Smooth muscle cell (in vitro differentiated cells): ENCODE data around the gene IER5. TPM values are rescaled to one million over a fixed set of nuclear protein-coding genes. Genes with fewer than 3 reads are reported as not detected.
A peak's percentile ranks its signal among the peaks of the same experiment; 100 is the strongest.

ENCODE experiments used
- DNase-seq: peaks from one replicate; lab custom pipeline; 2025; ENCODE audit not compliant: unreplicated experiment; lab: John Stamatoyannopoulos, UW
- H2AFZ ChIP-seq: fragments of 200-600 bp; sonication (generic); 2 replicates; pipeline ENCODE4 v1.6.0; 2016; ENCODE audit warnings: antibody characterized with exemption, low read depth, mild to moderate bottlenecking
- H3F3A ChIP-seq: fragments of 200-600 bp; sonication (generic); 2 replicates; pipeline ENCODE4 v1.6.0; 2017; ENCODE audit warnings: antibody characterized with exemption, low read depth
- H3K27ac ChIP-seq: fragments of 200-600 bp; sonication (generic); 2 replicates; pipeline ENCODE4 v1.5.1; 2016; ENCODE audit warnings: low read depth, mild to moderate bottlenecking
- H3K27me3 ChIP-seq: fragments of 200-600 bp; sonication (generic); 2 replicates; pipeline ENCODE4 v1.6.1; 2016; ENCODE audit warnings: low read depth, mild to moderate bottlenecking
- H3K36me3 ChIP-seq: fragments of 200-600 bp; sonication (generic); 2 replicates; pipeline ENCODE4 v1.5.1; 2016; ENCODE audit warnings: low read depth
- H3K4me1 ChIP-seq: fragments of 200-600 bp; sonication (generic); 2 replicates; pipeline ENCODE4 v1.5.1; 2016; ENCODE audit warnings: low read depth
- H3K4me2 ChIP-seq: fragments of 200-600 bp; sonication (generic); 2 replicates; pipeline ENCODE4 v1.6.0; 2016; ENCODE audit warnings: mild to moderate bottlenecking
- H3K4me3 ChIP-seq: fragments of 200-600 bp; sonication (generic); 2 replicates; pipeline ENCODE4 v1.5.1; 2016; ENCODE audit warnings: mild to moderate bottlenecking
- H3K79me2 ChIP-seq: fragments of 200-600 bp; sonication (generic); 2 replicates; pipeline ENCODE4 v1.6.0; 2016; ENCODE audit warnings: low read depth, mild to moderate bottlenecking
- H3K9ac ChIP-seq: fragments of 200-600 bp; sonication (generic); 2 replicates; pipeline ENCODE4 v1.6.0; 2016; ENCODE audit warnings: low read depth
- H3K9me3 ChIP-seq: fragments of 200-600 bp; sonication (generic); replicated peaks from 2 replicates; pipeline ENCODE4 v1.5.1; 2016; ENCODE audit warnings: low read depth
- H4K20me1 ChIP-seq: fragments of 200-600 bp; sonication (generic); 2 replicates; pipeline ENCODE4 v1.6.0; 2016; ENCODE audit warnings: low read depth
- CTCF ChIP-seq: fragments of 200-600 bp; sonication (generic); IDR thresholded peaks from 2 replicates; pipeline ENCODE4 v1.5.1; 2017; ENCODE audit warnings: borderline replicate concordance, mild to moderate bottlenecking, antibody characterized with exemption; ENCODE audit not compliant: insufficient read depth, poor library complexity, severe bottlenecking
- WGBS: methylation state at CpG from one replicate; pipeline ENCODE4 v1.1.7; 2016; ENCODE audit warnings: low lambda C conversion rate; 5-methylcytosine and 5-hydroxymethylcytosine counted together
- polyA plus RNA-seq: library from polyadenylated mRNA; unstranded; fragments of >200 nt; fragmentation: Nextera tagmentation; extraction: Ambion mirVana; gene quantifications from 2 replicates; pipeline ENCODE4 v1.2.1, GENCODE V29; 2016
- total RNA-seq: library from RNA; depleted of rRNA; stranded (reverse); fragments of >200 nt; gene quantifications from 2 replicates; pipeline ENCODE4 v1.2.3, GENCODE V29; 2014

IER5 gene
- total and polyA plus RNA-seq, 2 experiments from 2014 or later = 35.1 to 39.9 TPM

DNA sequence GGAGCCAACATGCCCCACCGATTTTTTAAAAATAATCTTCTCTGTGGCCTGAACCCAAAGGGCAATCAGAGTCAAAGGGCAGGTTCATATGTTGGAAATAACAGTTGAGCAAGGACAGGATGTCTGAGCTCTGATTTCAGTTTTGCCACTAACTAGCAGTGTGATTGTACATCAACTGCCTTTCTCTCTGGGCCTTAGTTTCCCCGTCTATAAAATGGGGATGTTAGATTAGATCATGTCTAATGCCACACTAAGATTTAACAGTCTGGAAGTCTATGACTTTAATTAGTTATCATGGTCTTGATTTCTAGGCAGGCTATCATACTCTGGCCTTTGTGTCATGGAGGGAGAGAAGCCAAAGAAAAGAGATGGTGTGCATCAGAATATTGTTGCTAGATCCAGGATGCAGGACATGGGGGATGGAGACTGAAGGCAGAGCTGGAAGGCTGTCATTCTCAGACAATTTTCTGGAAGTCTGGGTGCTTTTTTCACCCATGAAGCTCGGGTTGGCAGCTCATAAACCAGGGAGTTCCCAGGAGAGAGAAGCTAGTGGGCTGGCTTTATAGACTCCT, 28.4 kb downstream of the IER5 start:
- no peak overlapping the region for H3K9ac ChIP-seq
- peak overlapping the region; percentile 76 for H3K27ac ChIP-seq

DNA sequence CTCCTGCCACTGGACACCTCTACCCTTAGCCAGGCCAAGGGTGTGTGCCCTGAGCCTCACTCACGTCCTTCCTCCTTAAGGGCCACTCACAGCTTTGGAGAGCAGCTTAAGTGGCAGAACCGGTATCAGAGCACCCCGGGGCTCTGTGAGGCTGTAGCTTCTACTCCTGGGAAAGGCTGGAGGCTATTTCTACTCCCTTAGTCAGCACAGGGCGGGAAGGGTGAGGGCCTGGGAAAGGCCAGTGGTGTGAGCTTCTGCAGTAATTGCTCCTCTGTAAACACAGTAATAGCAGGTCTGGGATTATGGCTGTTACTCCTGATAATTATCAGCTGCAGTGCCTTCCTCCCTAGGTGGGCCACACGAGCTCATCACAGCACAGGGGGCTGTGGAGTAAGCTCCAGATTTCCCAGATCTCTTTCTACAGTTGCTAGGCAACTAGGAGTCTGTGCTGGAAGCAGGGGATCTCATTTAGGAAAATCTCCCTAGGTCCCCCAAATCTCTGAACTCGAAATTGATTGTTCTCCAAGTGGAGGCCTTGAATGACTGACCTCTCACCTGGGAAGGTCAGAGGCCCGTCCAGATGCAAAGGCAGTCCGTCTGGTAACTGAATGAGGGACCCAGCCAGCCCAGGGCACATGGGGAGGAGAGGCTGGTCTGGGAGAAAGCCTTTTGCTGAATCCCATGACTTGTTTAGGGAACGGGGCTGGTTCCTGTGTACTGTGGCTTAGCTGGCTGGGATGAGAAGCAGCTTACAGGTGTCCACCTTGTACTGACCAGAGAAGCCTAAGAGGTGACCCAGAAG, 29.3 kb downstream of the IER5 start:
- TF ChIP-seq CTCF = no peak
- Histone ChIP-seq H3K4me1 (peaks cover 22% of the 10 kb centered on the region), H3K27me3 (no peaks in the 10 kb centered on the region), H3K4me2 (no peak overlapping the region), H2AFZ (no peak overlapping the region), H3K4me3 (no peak overlapping the region), H3K27ac (peak overlapping the region; percentile 76), H3K9me3 (no peaks in the 10 kb centered on the region), H4K20me1 (no peaks in the 10 kb centered on the region), H3K36me3 (no peaks in the 10 kb centered on the region), H3K79me2 (no peaks in the 10 kb centered on the region), H3F3A (peaks cover 6% of the 10 kb centered on the region), H3K9ac (no peak overlapping the region)
- DNase-seq = no peak
- WGBS = 34% methylated on average over 9 of the region's 9 CpGs

More for the DNA sequence above, 28.4 kb downstream of the IER5 start:
- Histone ChIP-seq H4K20me1 (no peaks in the 10 kb centered on the region), H3K4me1 (peaks cover 25% of the 10 kb centered on the region), H3K9me3 (no peaks in the 10 kb centered on the region), H3K4me2 (no peak overlapping the region), H3K27me3 (no peaks in the 10 kb centered on the region), H3K36me3 (no peaks in the 10 kb centered on the region), H3K4me3 (no peak overlapping the region), H3K79me2 (no peaks in the 10 kb centered on the region), H3F3A (peaks cover 6% of the 10 kb centered on the region), H2AFZ (no peak overlapping the region)
- WGBS = 90% methylated on average over 3 of the region's 3 CpGs
- TF ChIP-seq CTCF = no peak
- no peak for DNase-seq

GRCh38 chr1:181119093-181119989, 30.8 kb downstream of the IER5 start:
- Histone ChIP-seq H3K9me3 (no peaks in the 10 kb centered on the region), H3K4me1 (peaks cover 13% of the 10 kb centered on the region), H3K9ac (no peak overlapping the region), H3K36me3 (no peaks in the 10 kb centered on the region), H3F3A (no peaks in the 10 kb centered on the region), H3K27me3 (no peaks in the 10 kb centered on the region), H3K27ac (peak overlapping the region; percentile 76), H4K20me1 (no peaks in the 10 kb centered on the region), H3K4me2 (no peak overlapping the region), H3K79me2 (no peaks in the 10 kb centered on the region), H3K4me3 (no peak overlapping the region), H2AFZ (no peak overlapping the region)
- WGBS = 50% methylated on average over 6 of the region's 6 CpGs
- no peak for TF ChIP-seq CTCF
- DNase-seq = no peak
